SK-N-MC (cell line): ENCODE results near the gene PCSK5.

ENCODE experiments used
- DNase-seq: peaks from one replicate; pipeline ENCODE4 v3.0.0-alpha.2; 2011; ENCODE audit warnings: low read depth, low spot score
- H3K27ac ChIP-seq: fragments of 200-600 bp; sonication (generic); 2 replicates; pipeline ENCODE4 v1.5.1; 2016; ENCODE audit warnings: mixed run types
- H3K36me3 ChIP-seq: fragments of 200-600 bp; sonication (generic); 2 replicates; pipeline ENCODE4 v1.6.1; 2017; ENCODE audit warnings: antibody characterized with exemption, low read length, mixed read lengths; ENCODE audit not compliant: insufficient read depth
- H3K4me3 ChIP-seq: fragments of 200-600 bp; sonication (generic); 2 replicates; pipeline ENCODE4 v1.5.1; 2016
- H3K9ac ChIP-seq: fragments of 200-600 bp; sonication (generic); 2 replicates; pipeline ENCODE4 v1.8.0; 2017; ENCODE audit warnings: mixed run types, mixed read lengths; ENCODE audit not compliant: insufficient read length
- H3K9me3 ChIP-seq: fragments of 200-600 bp; sonication (generic); 2 replicates; pipeline ENCODE4 v1.6.1; 2017; ENCODE audit warnings: low read depth, mild to moderate bottlenecking, antibody characterized with exemption, low read length, moderate library complexity, mixed read lengths
- EZH2 ChIP-seq: fragments of 200-600 bp; sonication (generic); IDR thresholded peaks from one replicate; pipeline ENCODE4 v1.6.1; 2017; ENCODE audit warnings: antibody characterized with exemption
- FOXP2 ChIP-seq: optimal IDR thresholded peaks from 2 replicates; pipeline ENCODE3; 2011; ENCODE audit warnings: mild to moderate bottlenecking, moderate library complexity; ENCODE audit not compliant: insufficient read depth; ENCODE audit errors: extremely low read length, control extremely low read depth
- POLR2AphosphoS5 ChIP-seq: IDR thresholded peaks from 2 replicates; pipeline ENCODE4 v1.6.1; 2012; ENCODE audit warnings: mild to moderate bottlenecking, low read depth, low read length, borderline replicate concordance

Gene PCSK5

GRCh38 chr9:75938946-75939345, 48.5 kb downstream of the PCSK5 start:
- Histone ChIP-seq H3K27ac (no peak overlapping the region), H3K36me3 (no peaks in the 10 kb centered on the region), H3K4me3 (no peak overlapping the region), H3K9ac (no peak overlapping the region), H3K9me3 (no peaks in the 10 kb centered on the region)
- TF ChIP-seq EZH2 (no peak), FOXP2 (no peak), POLR2AphosphoS5 (no peak)
- no peak for DNase-seq

GRCh38 chr9:75939536-75940111, 49.2 kb downstream of the PCSK5 start:
- Histone ChIP-seq H3K9ac (no peak overlapping the region), H3K9me3 (no peaks in the 10 kb centered on the region), H3K36me3 (no peaks in the 10 kb centered on the region), H3K27ac (no peak overlapping the region), H3K4me3 (no peak overlapping the region)
- no peak for DNase-seq
- TF ChIP-seq EZH2 (no peak), FOXP2 (no peak), POLR2AphosphoS5 (no peak)

- Histone ChIP-seq H3K9ac (no peak overlapping the region), H3K9me3 (no peaks in the 10 kb centered on the region), H3K36me3 (no peaks in the 10 kb centered on the region), H3K27ac (no peak overlapping the region), H3K4me3 (no peak overlapping the region)
- no peak for DNase-seq
- TF ChIP-seq POLR2AphosphoS5: no peak
- no peak for TF ChIP-seq EZH2
- no peak for TF ChIP-seq FOXP2
Observed at GRCh38 chr9:75941066-75941465, 50.6 kb downstream of the PCSK5 start.

- TF ChIP-seq POLR2AphosphoS5 (no peak), EZH2 (no peak), FOXP2 (no peak)
- Histone ChIP-seq H3K4me3 (no peak overlapping the region), H3K9ac (no peak overlapping the region), H3K36me3 (no peaks in the 10 kb centered on the region), H3K27ac (no peak overlapping the region), H3K9me3 (no peaks in the 10 kb centered on the region)
- DNase-seq: no peak
Observed at GRCh38 chr9:75941577-75942311, 51.3 kb downstream of the PCSK5 start.

- Histone ChIP-seq H3K27ac (no peak overlapping the region), H3K36me3 (no peaks in the 10 kb centered on the region), H3K4me3 (no peak overlapping the region), H3K9ac (no peak overlapping the region), H3K9me3 (no peaks in the 10 kb centered on the region)
- DNase-seq: no peak
- no peak for TF ChIP-seq FOXP2
- no peak for TF ChIP-seq EZH2
- TF ChIP-seq POLR2AphosphoS5: no peak
Observed at GRCh38 chr9:75946766-75947165, 56.3 kb downstream of the PCSK5 start.

- Histone ChIP-seq H3K4me3 (no peak overlapping the region), H3K27ac (no peak overlapping the region), H3K9ac (no peak overlapping the region), H3K9me3 (no peaks in the 10 kb centered on the region), H3K36me3 (no peaks in the 10 kb centered on the region)
- TF ChIP-seq EZH2 (no peak), FOXP2 (no peak), POLR2AphosphoS5 (no peak)
- no peak for DNase-seq
Observed at GRCh38 chr9:75947233-75947632, 56.8 kb downstream of the PCSK5 start.

GRCh38 chr9:75950998-75951397, 60.5 kb downstream of the PCSK5 start:
- H3K36me3 ChIP-seq: no peaks in the 10 kb centered on the region
- TF ChIP-seq EZH2: no peak
- TF ChIP-seq FOXP2: no peak
- no peak for TF ChIP-seq POLR2AphosphoS5
- no peak overlapping the region for H3K4me3 ChIP-seq
- H3K9me3 ChIP-seq: no peaks in the 10 kb centered on the region
- no peak overlapping the region for H3K9ac ChIP-seq
- no peak for DNase-seq
- H3K27ac ChIP-seq: no peak overlapping the region

- no peak for TF ChIP-seq POLR2AphosphoS5
- TF ChIP-seq EZH2: no peak
- no peak for TF ChIP-seq FOXP2
- Histone ChIP-seq H3K27ac (no peak overlapping the region), H3K4me3 (no peak overlapping the region), H3K9ac (no peak overlapping the region), H3K9me3 (no peaks in the 10 kb centered on the region), H3K36me3 (no peaks in the 10 kb centered on the region)
- DNase-seq: no peak
Observed at GRCh38 chr9:75953218-75953617, 62.7 kb downstream of the PCSK5 start.
